ENCODE measurements around the gene DEPDC1B.

DNA sequence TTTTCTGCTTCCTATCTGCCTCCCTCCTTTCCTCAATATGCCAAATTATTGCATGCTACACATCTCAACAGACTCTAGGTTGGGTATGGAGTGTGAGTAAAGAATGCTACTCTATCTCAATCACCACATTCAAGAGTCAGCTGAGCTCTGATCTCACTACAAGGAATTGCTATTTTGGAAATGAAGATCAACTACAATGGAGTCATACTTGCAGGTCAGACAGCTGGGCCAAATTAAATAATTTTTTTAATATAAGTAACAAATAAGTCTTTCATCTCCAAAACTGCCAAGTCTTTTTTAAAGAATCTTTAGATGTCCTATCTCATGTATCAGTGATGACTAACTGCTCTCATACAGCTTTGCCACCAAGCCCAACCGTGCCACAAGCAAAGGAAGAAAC lies 64.0 kb downstream of the DEPDC1B start:
- TF ChIP-seq CTCF (IDR thresholded peaks at IDR 0.05) (no peak), POLR2A (IDR thresholded peaks at IDR 0.05) (no peak)

All from Peyer's patch (tissue), 4 donors.